Activated naive CD4-positive, alpha-beta T cell treated with anti-CD3 and anti-CD28 coated beads, Interleukin-2, amount 50 U/mL, for 72 hours (primary cell): ENCODE results near the gene CENPS. TPM values are rescaled to one million over a fixed set of nuclear protein-coding genes. Genes with fewer than 3 reads are reported as not detected.

Experiments
- ATAC-seq, 2 donors: fragments of 150-1000 bp; cut with Tn5 transposase; 2 replicates each; pipeline ENCODE4 v1.10.0; 2021; ENCODE audit warnings: mild to moderate bottlenecking in 2 of 2, moderate library complexity in 2 of 2
- DNase-seq, 2 donors: peaks; one replicate each; pipeline ENCODE4 v3.0.0; 2021 to 2022; ENCODE audit warnings: low spot score in 2 of 2
- H3K27ac Mint-ChIP-seq, 2 donors: one replicate each; pipeline ENCODE4 v1.8.0; 2022; ENCODE audit warnings: mild to moderate bottlenecking in 2 of 2, mixed read lengths in 2 of 2
- H3K36me3 Mint-ChIP-seq, 2 donors: one replicate each; pipeline ENCODE4 v1.8.0; 2022; ENCODE audit warnings: mixed read lengths in 2 of 2
- H3K9me3 Mint-ChIP-seq, 2 donors: one replicate each; pipeline ENCODE4 v1.8.0; 2022; ENCODE audit warnings: mixed read lengths in 2 of 2
- total RNA-seq, 2 donors: library from RNA; stranded (reverse); gene quantifications; one replicate each; pipeline ENCODE4 v1.2.3, GENCODE V29; 2022

The CENPS gene
- total RNA-seq: 10 to 100 TPM in 1 of 2 donors, 1 to 10 TPM in 1; 8.6 to 16.7 TPM

- Mint-ChIP-seq H3K36me3 (no peaks in the 10 kb centered on the region), H3K27ac (peak within 1 kb of the TSS; percentile 86 to 93), H3K9me3 (no peaks in the 10 kb centered on the region)
- ATAC-seq (peak; percentile 88 to 90), DNase-seq (peak; percentile 87 to 92)
These were observed at the start of gene CENPS for GRCh38 chr1:10430216-10431069. CENPS (plus strand) TSS chr1:10430433; CDS start chr1:10430518, 85 bp downstream.

GRCh38 chr1:10380594-10381275, 49.5 kb upstream of the CENPS start:
- no peak for DNase-seq
- no peaks in the 10 kb centered on the region for H3K36me3 Mint-ChIP-seq
- no peaks in the 10 kb centered on the region for H3K9me3 Mint-ChIP-seq
- ATAC-seq: no peak
- H3K27ac Mint-ChIP-seq: no peak overlapping the region

DNA sequence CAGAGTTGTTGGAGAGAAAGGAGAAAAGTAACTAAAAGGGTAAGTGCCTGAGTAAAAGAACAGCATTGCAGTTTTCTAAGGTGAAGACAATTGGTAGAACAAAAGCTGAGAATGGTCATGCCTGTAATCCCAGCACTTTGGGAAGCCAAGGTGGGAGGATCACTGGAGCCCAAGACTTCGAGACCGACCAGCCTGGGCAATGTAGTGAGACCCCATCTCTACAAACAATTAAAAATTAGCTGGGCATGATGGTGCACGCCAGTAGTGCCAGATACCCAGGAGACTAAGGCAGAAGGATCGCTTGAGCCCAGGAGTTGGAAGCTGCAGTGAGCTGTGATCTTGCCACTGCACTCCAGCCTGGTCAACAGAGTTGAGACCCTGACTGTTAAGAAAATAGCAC, 46.6 kb upstream of the CENPS start:
- DNase-seq: no peak
- ATAC-seq: no peak
- Mint-ChIP-seq H3K27ac (no peak overlapping the region), H3K9me3 (no peaks in the 10 kb centered on the region), H3K36me3 (no peaks in the 10 kb centered on the region)

DNA sequence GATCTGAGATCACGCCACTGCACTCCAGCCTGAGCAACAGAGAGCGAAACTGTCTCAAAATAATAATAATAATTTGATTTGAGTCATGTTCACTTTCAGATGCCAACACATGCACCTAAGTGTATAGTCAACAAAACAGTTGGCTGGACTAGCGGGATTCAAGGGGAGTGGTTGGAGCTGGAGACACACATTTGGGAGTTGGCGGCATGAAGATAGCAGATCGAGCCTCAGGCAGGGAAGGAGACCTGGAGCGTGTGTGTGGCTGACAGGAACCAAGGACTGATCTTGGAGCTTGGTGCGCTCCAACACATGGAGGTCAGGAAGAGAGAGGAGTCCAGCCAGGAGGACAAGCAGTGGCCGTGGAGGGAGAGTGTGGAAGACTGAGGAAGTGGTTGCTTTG, 46.0 kb upstream of the CENPS start:
- H3K9me3 Mint-ChIP-seq: no peaks in the 10 kb centered on the region
- H3K36me3 Mint-ChIP-seq: no peaks in the 10 kb centered on the region
- no peak for DNase-seq
- ATAC-seq: no peak
- no peak overlapping the region for H3K27ac Mint-ChIP-seq

GRCh38 chr1:10386761-10387676, 43.2 kb upstream of the CENPS start:
- H3K9me3 Mint-ChIP-seq: no peaks in the 10 kb centered on the region
- no peaks in the 10 kb centered on the region for H3K36me3 Mint-ChIP-seq
- no peak for ATAC-seq
- no peak overlapping the region for H3K27ac Mint-ChIP-seq
- no peak for DNase-seq

- no peaks in the 10 kb centered on the region for H3K36me3 Mint-ChIP-seq
- no peaks in the 10 kb centered on the region for H3K9me3 Mint-ChIP-seq
- H3K27ac Mint-ChIP-seq: no peak overlapping the region
- DNase-seq (no peak), ATAC-seq (no peak)
These were observed 42.4 kb upstream of the CENPS start for GRCh38 chr1:10387677-10388386.

DNA sequence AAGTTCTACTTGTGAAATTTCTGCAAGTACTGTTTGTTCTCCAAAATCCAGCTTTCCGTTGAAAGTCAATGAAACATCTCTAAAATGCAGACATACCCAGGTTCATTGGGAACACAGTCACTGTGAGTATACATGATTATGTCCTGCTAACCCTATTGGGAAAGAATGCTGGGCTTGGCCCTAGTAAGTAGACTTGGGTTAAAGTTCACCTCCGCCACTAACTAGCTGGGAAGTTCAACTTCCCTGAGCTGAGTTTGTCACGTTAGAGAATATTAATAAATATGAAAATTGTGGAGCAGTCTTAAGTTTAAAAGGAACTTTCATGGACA, 41.9 kb upstream of the CENPS start:
- ATAC-seq (no peak), DNase-seq (no peak)
- Mint-ChIP-seq H3K36me3 (no peaks in the 10 kb centered on the region), H3K27ac (no peak overlapping the region), H3K9me3 (no peaks in the 10 kb centered on the region)

DNA sequence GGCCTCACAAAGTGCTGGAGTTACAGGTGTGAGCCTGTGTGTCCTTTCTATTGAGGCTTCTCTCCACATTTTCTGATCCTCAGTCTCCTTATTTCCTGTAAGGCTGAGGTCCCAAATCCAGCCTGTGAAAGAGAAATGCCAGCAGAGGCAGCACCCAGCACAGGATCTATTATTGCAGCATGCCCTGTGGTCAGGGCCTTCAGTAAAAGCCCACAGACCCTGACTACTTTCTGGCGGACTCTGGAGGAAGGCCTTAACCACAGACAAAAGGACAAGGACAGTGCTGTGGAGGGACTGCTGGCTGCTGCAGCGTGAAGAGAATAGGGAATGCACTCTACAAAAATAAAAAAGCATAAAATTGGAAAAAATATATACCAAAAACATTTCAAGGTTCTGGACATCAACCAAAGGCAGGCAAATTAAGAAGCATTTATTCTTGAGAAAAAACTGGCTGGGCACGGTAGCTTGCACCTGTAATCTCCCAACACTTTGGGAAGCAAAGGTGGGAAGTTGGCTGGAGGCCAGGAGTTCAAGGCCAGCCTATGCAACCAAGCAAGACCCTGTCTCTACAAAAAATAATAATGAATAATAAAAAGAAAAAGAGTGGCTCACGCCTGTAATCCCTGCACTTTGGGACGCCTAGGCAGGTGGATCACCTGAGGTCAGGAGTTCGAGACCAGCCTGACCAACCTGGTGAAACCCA, 40.8 kb upstream of the CENPS start:
- DNase-seq (no peak), ATAC-seq (no peak)
- no peaks in the 10 kb centered on the region for H3K9me3 Mint-ChIP-seq
- no peak overlapping the region for H3K27ac Mint-ChIP-seq
- H3K36me3 Mint-ChIP-seq: no peaks in the 10 kb centered on the region

DNA sequence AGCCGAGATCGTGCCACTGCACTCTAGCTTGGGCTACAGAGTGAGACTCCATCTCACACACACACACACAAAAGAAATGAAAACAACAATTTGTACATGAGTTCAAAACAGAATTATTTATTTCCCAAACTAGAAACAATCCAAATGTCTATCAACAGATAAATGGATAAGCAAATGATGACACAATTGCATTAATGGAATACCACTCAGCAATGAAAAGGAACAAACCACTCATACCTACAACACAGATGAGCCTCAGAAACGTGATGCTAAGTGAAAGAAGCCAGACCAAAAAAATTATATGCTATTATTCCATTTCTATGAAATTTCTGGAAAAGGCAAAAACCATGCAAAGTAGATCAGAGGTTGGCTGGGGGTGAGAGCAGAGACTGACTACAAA, 33.4 kb upstream of the CENPS start:
- no peak for ATAC-seq
- H3K27ac Mint-ChIP-seq: no peak overlapping the region

GRCh38 chr1:10398278-10398733, 31.9 kb upstream of the CENPS start:
- Mint-ChIP-seq H3K36me3 (peaks cover 13 to 16% of the 10 kb centered on the region in 2 donors), H3K9me3 (no peaks in the 10 kb centered on the region), H3K27ac (peak overlapping the region; percentile 73 to 85)

More for the DNA sequence above, 33.4 kb upstream of the CENPS start:
- DNase-seq: no peak
- Mint-ChIP-seq H3K36me3 (peaks cover 13 to 16% of the 10 kb centered on the region in 2 donors), H3K9me3 (no peaks in the 10 kb centered on the region)

DNA sequence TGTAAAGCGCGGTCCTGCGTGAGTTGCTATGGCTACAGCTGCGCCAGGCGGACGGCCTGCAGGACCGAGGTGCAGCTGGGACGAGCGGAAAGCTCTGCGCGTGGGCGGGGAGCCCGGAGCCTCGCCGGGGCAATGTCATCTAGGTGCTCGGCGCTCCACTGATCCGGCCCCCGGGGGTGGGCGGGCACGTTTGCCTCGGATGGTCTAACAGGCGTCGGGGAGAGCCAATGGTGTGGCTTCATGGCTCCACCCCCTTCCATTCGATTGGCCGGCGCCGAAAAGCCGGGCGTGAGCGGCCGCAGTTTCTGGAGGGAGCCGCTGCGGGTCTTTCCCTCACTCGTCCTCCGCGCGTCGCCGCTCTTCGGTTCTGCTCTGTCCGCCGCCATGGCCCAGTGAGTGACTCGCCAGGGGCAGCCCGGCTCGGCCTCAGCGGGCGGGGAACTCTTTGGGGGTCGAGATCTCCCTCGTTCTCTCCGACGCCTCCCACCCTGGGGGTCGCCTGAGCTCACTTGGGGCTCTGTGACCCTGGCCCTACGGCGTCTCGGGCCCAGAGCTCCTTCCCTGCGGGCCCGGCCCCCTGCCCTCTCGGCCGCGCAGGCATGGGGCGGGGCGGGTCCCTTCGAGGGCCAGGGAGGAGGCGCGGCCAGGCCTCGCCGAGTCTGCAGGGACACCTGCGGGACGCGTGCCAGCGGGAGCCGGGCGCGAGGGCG, 31.3 kb upstream of the CENPS start, which contains the start of gene PGD:
Gene PGD (plus strand): TSS at position 331 of the 710 bp plus-strand sequence. CDS start 54 bp downstream, at position 385.
- Mint-ChIP-seq H3K9me3 (no peaks in the 10 kb centered on the region), H3K36me3 (peaks cover 19 to 20% of the 10 kb centered on the region in 2 donors), H3K27ac (peak within 1 kb of the TSS; percentile 73 to 94)
- peak; percentile 96 to 97 for ATAC-seq
- peak; percentile 98 to 99 for DNase-seq

More at GRCh38 chr1:10398278-10398733, 31.9 kb upstream of the CENPS start:
- ATAC-seq (peak in 1 of 2 donors; percentile 59), DNase-seq (no peak)

DNA sequence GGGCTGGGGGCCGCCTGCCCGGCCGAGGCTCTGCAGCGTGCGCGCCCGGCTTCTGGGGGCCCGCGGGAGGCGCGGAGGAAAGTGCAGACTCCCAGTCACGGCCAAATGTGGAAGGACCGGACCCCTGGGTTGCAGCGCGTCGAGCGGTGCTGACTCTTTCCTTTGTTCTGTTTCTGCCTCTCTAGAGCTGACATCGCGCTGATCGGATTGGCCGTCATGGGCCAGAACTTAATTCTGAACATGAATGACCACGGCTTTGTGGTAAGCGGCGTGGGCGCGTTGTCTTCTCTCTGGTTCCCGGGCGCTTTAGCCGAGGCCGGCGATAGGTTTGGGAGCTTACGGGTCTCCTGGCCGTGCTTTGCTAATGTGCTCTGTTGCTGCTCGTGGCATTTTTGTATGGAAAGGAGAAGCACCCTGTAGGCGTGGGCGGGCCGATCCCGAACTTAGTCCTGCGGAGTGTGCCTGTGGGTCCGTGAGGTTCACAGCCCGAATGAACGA, 30.7 kb upstream of the CENPS start:
- H3K9me3 Mint-ChIP-seq: no peaks in the 10 kb centered on the region
- H3K27ac Mint-ChIP-seq: peak overlapping the region; percentile 24 to 94
- peaks cover 22% of the 10 kb centered on the region in 2 donors for H3K36me3 Mint-ChIP-seq
- ATAC-seq (no peak), DNase-seq (peak in 1 of 2 donors; percentile 22)

GRCh38 chr1:10400013-10400412, 30.2 kb upstream of the CENPS start:
- no peaks in the 10 kb centered on the region for H3K9me3 Mint-ChIP-seq
- peaks cover 22% of the 10 kb centered on the region in 2 donors for H3K36me3 Mint-ChIP-seq
- ATAC-seq (no peak), DNase-seq (no peak)
- H3K27ac Mint-ChIP-seq: peak overlapping the region; percentile 24 to 94

DNA sequence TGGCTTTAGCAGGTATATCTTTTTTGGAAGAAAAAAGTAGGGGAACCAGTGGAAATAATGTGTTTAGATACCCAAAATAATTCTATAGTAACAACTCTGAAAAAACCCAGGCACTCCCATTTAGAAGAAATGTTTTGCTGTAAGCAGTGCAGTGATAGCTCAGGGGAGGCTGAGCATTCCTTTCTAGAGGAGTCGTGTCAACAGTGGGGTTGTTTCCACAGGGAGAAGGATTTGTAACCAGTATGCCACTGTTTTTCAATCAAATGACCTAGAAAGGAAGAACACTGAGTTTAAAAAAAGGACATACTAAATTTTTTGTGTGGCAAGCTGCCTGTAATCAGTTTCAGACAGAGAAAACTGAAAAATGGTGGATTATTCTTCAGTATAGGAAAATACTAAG, 29.0 kb upstream of the CENPS start:
- H3K9me3 Mint-ChIP-seq: no peaks in the 10 kb centered on the region
- no peak for ATAC-seq
- no peak overlapping the region for H3K27ac Mint-ChIP-seq
- no peak for DNase-seq
- peaks cover 22% of the 10 kb centered on the region in 2 donors for H3K36me3 Mint-ChIP-seq
